ENCODE results near the gene EPHA8. TPM values are rescaled to one million over a fixed set of nuclear protein-coding genes. Genes with fewer than 3 reads are reported as not detected.

The EPHA8 gene
- polyA plus RNA-seq, 1 of the 3 experiments (the other 2 are of a cell fraction) = 0.02 TPM

- POLR2A ChIA-PET = no interaction called here
- Histone ChIP-seq H3K9me2 (no peaks in the 10 kb centered on the region), H3F3A (replicated peaks; ENCODE audit: insufficient read depth) (no peaks in the 10 kb centered on the region), H3K9ac (no peak overlapping the region), H3K79me2 (ENCODE audit: insufficient read depth) (no peaks in the 10 kb centered on the region), H3K27me3 (ENCODE audit: insufficient read depth) (no peaks in the 10 kb centered on the region; the same call in 1 of the 2 replicates), H2AFZ (ENCODE audit: low read depth) (no peak overlapping the region), H3K27ac (ENCODE audit: low read depth in 2 of 2, low read length in 1 of 2) (no peak overlapping the region), H3K9me3 (no peaks in the 10 kb centered on the region), H3K36me3 (replicated peaks in 1 of 2; ENCODE audit: control insufficient read depth in 1 of 2, insufficient read depth in 2 of 2, low read length in 1 of 2) (no peaks in the 10 kb centered on the region), H3K4me3 (ENCODE audit: low read depth in 2 of 2, low read length in 1 of 2) (no peak overlapping the region), H3K4me2 (no peak overlapping the region), H4K20me1 (ENCODE audit: insufficient read depth) (no peaks in the 10 kb centered on the region), H3K4me1 (ENCODE audit: control insufficient read depth in 1 of 2, insufficient read depth in 2 of 2, low read depth in 1 of 2, low read length in 1 of 2) (peaks cover 0 to 4% of the 10 kb centered on the region in 2 experiments; a peak in 1 of 4 replicates)
- 23% methylated on average over 4 of the region's 6 CpGs for WGBS (ENCODE audit: low lambda C conversion rate)
- DNase-seq = no peak
- TF ChIP-seq RXRA (IDR thresholded peaks at IDR 0.05; ENCODE audit: borderline replicate concordance, low read depth) (no peak), PBX3 (IDR thresholded peaks at IDR 0.05) (no peak), TEAD4 (IDR thresholded peaks at IDR 0.05; ENCODE audit: borderline replicate concordance, insufficient read depth) (no peak), FOXJ3 (CRISPR knock-in tag; IDR thresholded peaks at IDR 0.05) (no peak), FOSL2 (IDR thresholded peaks at IDR 0.05; ENCODE audit: borderline replicate concordance, low read depth) (no peak), GABPA (IDR thresholded peaks at IDR 0.05; ENCODE audit: low read depth) (no peak), REST (IDR thresholded peaks at IDR 0.05; ENCODE audit: low read depth, low read length) (no peak), CTCF (IDR thresholded peaks at IDR 0.05) (no peak), NRF1 (IDR thresholded peaks at IDR 0.05; ENCODE audit: low read depth, low read length) (no peak), RCOR1 (IDR thresholded peaks at IDR 0.05; ENCODE audit: low read length) (no peak), YY1 (IDR thresholded peaks at IDR 0.05; ENCODE audit: low read depth) (no peak), FOXM1 (IDR thresholded peaks at IDR 0.05; ENCODE audit: low read depth) (no peak), GATA2 (CRISPR knock-in tag; IDR thresholded peaks at IDR 0.05) (no peak), NFIC (IDR thresholded peaks at IDR 0.05; ENCODE audit: borderline replicate concordance) (no peak), IRF3 (IDR thresholded peaks at IDR 0.05; ENCODE audit: low read depth, low read length) (no peak), SIN3A (IDR thresholded peaks at IDR 0.05; ENCODE audit: borderline replicate concordance, low read depth, low read length) (no peak), USF2 (IDR thresholded peaks at IDR 0.05; ENCODE audit: borderline replicate concordance, low read depth, low read length) (no peak), TCF12 (IDR thresholded peaks at IDR 0.05) (no peak), EZH2phosphoT487 (IDR thresholded peaks at IDR 0.05; ENCODE audit: borderline replicate concordance, low read depth) (no peak), POLR2AphosphoS5 (IDR thresholded peaks at IDR 0.05; ENCODE audit: low read depth, low read length) (no peak)
- CTCF ChIA-PET = no interaction called here
Measured at GRCh38 chr1:22609291-22609690, 46.0 kb downstream of the EPHA8 start.

Measured in SK-N-SH (cell line).